ENCODE data around the gene EP400.

- no peak for TF ChIP-seq CTCF (IDR thresholded peaks at IDR 0.05)
- no peak for TF ChIP-seq POLR2A (IDR thresholded peaks at IDR 0.05)
- no peak for TF ChIP-seq EP300 (IDR thresholded peaks at IDR 0.05)
These were observed 25.5 kb downstream of the EP400 start for GRCh38 chr12:131975228-131975627.
